MCF 10A (cell line): Measurements from ENCODE around the gene NKD1. TPM values are rescaled to one million over a fixed set of nuclear protein-coding genes. Genes with fewer than 3 reads are reported as not detected.

Experiments used
- BruUV-seq: library from RNA; stranded (reverse); fragments of 400-500 nt; replicated peaks from 2 replicates; lab custom pipeline; 2021; lab: Mats Ljungman, UMichigan
- CTCF ChIA-PET: fragments of 300-600 bp; sonication (Branson Sonifier 250); formaldehyde crosslinking; extraction: SDS; loops from one replicate; lab custom pipeline; 2021; ENCODE audit warnings: antibody characterized with exemption, inconsistent platforms; lab: Yijun Ruan, JAX
- POLR2A ChIA-PET: fragments of 300-600, 350-650 bp; sonication (Branson Sonifier 250); formaldehyde crosslinking; extraction: SDS; loops from one replicate; lab custom pipeline; 2020; ENCODE audit warnings: antibody characterized with exemption, inconsistent platforms; lab: Yijun Ruan, JAX
- DNase-seq: peaks from one replicate; pipeline ENCODE4 v3.0.0-alpha.2; 2018; ENCODE audit not compliant: unreplicated experiment
- H3K27ac Mint-ChIP-seq: one replicate; pipeline ENCODE4 v1.8.0; 2022; ENCODE audit warnings: mild to moderate bottlenecking, low read depth, mixed read lengths; ENCODE audit not compliant: unreplicated experiment
- H3K27me3 Mint-ChIP-seq: one replicate; pipeline ENCODE4 v1.8.0; 2022; ENCODE audit warnings: mixed read lengths; ENCODE audit not compliant: insufficient read depth, unreplicated experiment
- H3K36me3 Mint-ChIP-seq: one replicate; pipeline ENCODE4 v1.8.0; 2022; ENCODE audit warnings: mild to moderate bottlenecking, moderate library complexity, mixed read lengths; ENCODE audit not compliant: insufficient read depth, unreplicated experiment
- H3K4me1 Mint-ChIP-seq: one replicate; pipeline ENCODE4 v1.8.0; 2022; ENCODE audit warnings: mixed read lengths; ENCODE audit not compliant: insufficient read depth, unreplicated experiment
- H3K4me3 Mint-ChIP-seq: one replicate; pipeline ENCODE4 v1.8.0; 2022; ENCODE audit warnings: mild to moderate bottlenecking, moderate library complexity, mixed read lengths; ENCODE audit not compliant: unreplicated experiment
- H3K9me3 Mint-ChIP-seq: one replicate; pipeline ENCODE4 v1.8.0; 2022; ENCODE audit warnings: mixed read lengths; ENCODE audit not compliant: unreplicated experiment
- CTCF ChIP-seq: fragments of 200-600 bp; IDR thresholded peaks from one replicate; pipeline ENCODE4 v1.8.0; 2022; ENCODE audit warnings: antibody characterized with exemption, mild to moderate bottlenecking; ENCODE audit not compliant: unreplicated experiment
- intact Hi-C: fragments of 100-400 bp; cut with micrococcal nuclease; formaldehyde crosslinking; loops from 2 replicates; pipeline ENCODE4 v1.14.1; 2022
- total RNA-seq: library from RNA; stranded (reverse); gene quantifications from 2 replicates; pipeline ENCODE4 v1.2.3, GENCODE V29; 2022

The NKD1 gene
- total RNA-seq, 1 experiment from 2014 or later, result 0.07 TPM

GRCh38 chr16:50614955-50615724 lies 66.9 kb downstream of the NKD1 start:
- ChIA-PET POLR2A (interaction anchor here (0.6 kb wide), 1 partner anchor 1098 kb away, joined by 3 read pairs; no protein-coding TSS in a partner anchor), CTCF (interaction anchor here (0.5 to 1.5 kb wide), 5 partner anchors 8 to 1129 kb away, joined by 3 to 6 read pairs (median 3); no protein-coding TSS in a partner anchor)
- no peak for TF ChIP-seq CTCF
- no peaks in the 10 kb centered on the region for H3K9me3 Mint-ChIP-seq
- H3K4me3 Mint-ChIP-seq, result no peak overlapping the region
- no peaks in the 10 kb centered on the region for H3K36me3 Mint-ChIP-seq
- intact Hi-C loops, result no loop called here
- H3K27me3 Mint-ChIP-seq, result no peaks in the 10 kb centered on the region
- H3K4me1 Mint-ChIP-seq, result no peaks in the 10 kb centered on the region
- DNase-seq, result no peak
- no peak overlapping the region for H3K27ac Mint-ChIP-seq
- BruUV-seq, result no TSS peak

GRCh38 chr16:50615891-50616290 lies 67.7 kb downstream of the NKD1 start:
- no peak for TF ChIP-seq CTCF
- Mint-ChIP-seq H3K4me1 (no peaks in the 10 kb centered on the region), H3K9me3 (no peaks in the 10 kb centered on the region), H3K36me3 (no peaks in the 10 kb centered on the region), H3K27me3 (no peaks in the 10 kb centered on the region), H3K4me3 (no peak overlapping the region), H3K27ac (no peak overlapping the region)
- intact Hi-C loops, result no loop called here
- DNase-seq, result no peak
- POLR2A ChIA-PET, result no interaction called here
- CTCF ChIA-PET, result interaction anchor here (0.6 to 1.5 kb wide), 3 partner anchors 9 to 240 kb away, joined by 3 read pairs; no protein-coding TSS in a partner anchor
- no TSS peak for BruUV-seq

GRCh38 chr16:50616386-50616785 lies 68.2 kb downstream of the NKD1 start:
- intact Hi-C loops, result no loop called here
- ChIA-PET POLR2A (no interaction called here), CTCF (interaction anchor here (0.6 to 1.5 kb wide), 2 partner anchors 9 to 46 kb away, joined by 3 read pairs; no protein-coding TSS in a partner anchor)
- Mint-ChIP-seq H3K27ac (no peak overlapping the region), H3K4me1 (no peaks in the 10 kb centered on the region), H3K4me3 (no peak overlapping the region), H3K9me3 (no peaks in the 10 kb centered on the region), H3K36me3 (no peaks in the 10 kb centered on the region), H3K27me3 (no peaks in the 10 kb centered on the region)
- BruUV-seq, result no TSS peak
- no peak for TF ChIP-seq CTCF
- DNase-seq, result no peak

- CTCF ChIA-PET, result interaction anchor here (0.6 kb wide), 1 partner anchor 45 kb away, joined by 3 read pairs; no protein-coding TSS in a partner anchor
- Mint-ChIP-seq H3K4me1 (no peaks in the 10 kb centered on the region), H3K27ac (no peak overlapping the region), H3K27me3 (no peaks in the 10 kb centered on the region), H3K36me3 (no peaks in the 10 kb centered on the region), H3K9me3 (no peaks in the 10 kb centered on the region), H3K4me3 (no peak overlapping the region)
- BruUV-seq, result no TSS peak
- POLR2A ChIA-PET, result no interaction called here
- intact Hi-C loops, result no loop called here
- no peak for TF ChIP-seq CTCF
- DNase-seq, result no peak
These were observed 68.9 kb downstream of the NKD1 start for GRCh38 chr16:50616883-50617645.
